SH-SY5Y (cell line): Measurements from ENCODE around the gene ART1.

Experiments
- GATA2 ChIP-seq: IDR thresholded peaks from 2 replicates; pipeline ENCODE4 v1.6.1; 2011; ENCODE audit warnings: mild to moderate bottlenecking, low read depth, low read length
- GATA3 ChIP-seq: IDR thresholded peaks from 2 replicates; pipeline ENCODE4 v1.6.1; 2011; ENCODE audit warnings: low read depth, mild to moderate bottlenecking, low read length, moderate library complexity

- TF ChIP-seq GATA2 (no peak), GATA3 (no peak)
These were observed 21.8 kb upstream of the ART1 start for GRCh38 chr11:3623121-3623520.
